GM12872 (cell line): ENCODE results near the gene GOLGA2.

Experiments
- TF ChIP-seq, protein P1 (sequence below): IDR thresholded peaks from 3 replicates; pipeline ENCODE4 v1.5.1; 2011; ENCODE audit warnings: low read depth, mild to moderate bottlenecking, low read length, moderate library complexity; ENCODE audit not compliant: insufficient read depth

GOLGA2 gene

DNA sequence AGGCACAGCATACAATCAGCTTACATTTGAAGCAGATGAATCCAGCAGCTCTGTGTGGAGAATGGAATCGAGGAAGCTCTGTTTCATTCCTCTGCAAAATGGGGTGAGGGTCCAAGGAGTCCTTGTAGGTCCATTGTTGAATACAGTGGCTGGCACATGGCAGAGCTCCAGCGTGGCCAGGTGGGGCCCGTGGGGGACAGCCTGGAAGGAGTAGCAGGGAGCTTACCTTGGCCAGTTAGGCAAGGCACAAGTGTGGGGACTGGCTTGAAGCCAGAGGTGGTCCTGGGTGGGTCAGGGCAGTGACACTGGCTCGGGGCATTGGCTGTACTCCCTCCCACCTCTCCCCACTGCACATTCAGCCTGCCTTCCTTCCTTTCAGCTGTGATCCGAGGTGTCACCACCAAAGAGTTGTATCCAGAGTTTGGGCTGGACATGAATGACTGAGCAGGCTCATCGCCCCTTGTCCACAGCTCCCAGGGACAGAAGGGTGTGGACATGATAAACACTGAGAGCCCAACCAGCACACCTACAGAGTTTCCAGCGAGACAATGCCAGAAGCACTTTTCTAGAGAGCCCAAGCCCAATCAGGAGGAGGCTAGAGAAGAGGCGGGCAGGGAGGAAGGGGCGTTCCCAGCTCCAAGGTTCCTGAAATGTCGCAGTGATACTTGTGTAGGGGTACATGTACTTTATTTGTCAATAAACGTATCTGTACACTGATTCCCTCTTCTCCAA, 12.6 kb upstream of the GOLGA2 start:
- TF ChIP-seq, protein P1, sequence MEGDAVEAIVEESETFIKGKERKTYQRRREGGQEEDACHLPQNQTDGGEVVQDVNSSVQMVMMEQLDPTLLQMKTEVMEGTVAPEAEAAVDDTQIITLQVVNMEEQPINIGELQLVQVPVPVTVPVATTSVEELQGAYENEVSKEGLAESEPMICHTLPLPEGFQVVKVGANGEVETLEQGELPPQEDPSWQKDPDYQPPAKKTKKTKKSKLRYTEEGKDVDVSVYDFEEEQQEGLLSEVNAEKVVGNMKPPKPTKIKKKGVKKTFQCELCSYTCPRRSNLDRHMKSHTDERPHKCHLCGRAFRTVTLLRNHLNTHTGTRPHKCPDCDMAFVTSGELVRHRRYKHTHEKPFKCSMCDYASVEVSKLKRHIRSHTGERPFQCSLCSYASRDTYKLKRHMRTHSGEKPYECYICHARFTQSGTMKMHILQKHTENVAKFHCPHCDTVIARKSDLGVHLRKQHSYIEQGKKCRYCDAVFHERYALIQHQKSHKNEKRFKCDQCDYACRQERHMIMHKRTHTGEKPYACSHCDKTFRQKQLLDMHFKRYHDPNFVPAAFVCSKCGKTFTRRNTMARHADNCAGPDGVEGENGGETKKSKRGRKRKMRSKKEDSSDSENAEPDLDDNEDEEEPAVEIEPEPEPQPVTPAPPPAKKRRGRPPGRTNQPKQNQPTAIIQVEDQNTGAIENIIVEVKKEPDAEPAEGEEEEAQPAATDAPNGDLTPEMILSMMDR = no peak

DNA sequence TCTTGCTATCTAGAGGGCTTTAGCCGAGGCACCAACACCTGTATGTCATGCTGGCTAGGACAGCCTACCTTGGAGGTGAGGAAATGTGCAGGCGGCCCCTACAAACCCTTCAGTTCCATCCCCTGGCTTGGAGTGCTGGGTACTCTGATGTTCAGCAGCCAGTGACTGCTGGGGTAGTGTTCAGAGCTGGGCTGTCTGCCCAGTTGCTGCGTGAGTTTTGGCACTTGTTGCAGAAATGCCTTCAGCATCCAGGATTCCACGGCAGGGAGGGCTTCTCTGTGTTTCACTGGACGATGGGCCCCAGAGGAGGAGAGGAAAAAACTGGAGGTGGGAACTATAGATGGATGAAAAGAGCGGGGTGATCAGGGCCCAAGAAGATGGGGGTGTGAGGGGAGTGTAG, 10.6 kb upstream of the GOLGA2 start:
- TF ChIP-seq, protein P1 = no peak

DNA sequence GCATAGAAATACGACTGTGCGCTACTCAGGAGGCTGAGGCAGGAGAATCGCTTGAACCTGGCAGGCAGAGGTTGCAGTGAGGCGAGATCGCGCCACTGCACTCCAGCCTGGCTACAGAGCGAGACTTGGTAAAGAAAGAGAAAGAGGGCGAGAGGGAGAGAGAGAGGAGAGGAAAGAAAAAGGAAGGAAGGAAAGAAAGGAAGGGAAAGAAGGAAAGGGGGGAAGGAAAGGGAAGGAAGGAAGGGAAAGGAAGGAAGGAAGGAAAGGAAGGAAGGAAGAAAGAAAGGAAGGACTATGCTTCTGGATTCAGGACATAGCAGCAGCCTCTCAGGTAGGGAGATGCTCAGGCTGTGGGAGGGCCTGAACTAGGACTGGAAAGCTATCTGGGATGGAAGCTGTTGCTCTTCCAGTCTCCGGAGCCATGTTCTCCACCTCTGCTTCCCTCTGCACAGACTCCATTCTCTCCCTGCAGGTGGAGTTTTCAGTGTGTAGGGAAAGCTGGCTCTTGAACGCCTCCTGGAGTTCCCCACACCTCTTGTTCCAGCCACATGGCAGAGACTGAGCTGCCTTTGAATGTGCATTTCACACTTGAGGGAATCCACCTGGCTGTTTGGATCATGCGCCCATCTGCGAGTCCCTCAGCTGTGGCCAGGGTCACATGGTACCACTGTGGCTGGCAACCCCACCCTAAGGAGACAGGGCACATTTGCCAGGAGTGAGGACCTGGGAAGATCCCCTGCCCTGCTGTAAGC, 9.4 kb upstream of the GOLGA2 start:
- TF ChIP-seq, protein P1 = no peak

DNA sequence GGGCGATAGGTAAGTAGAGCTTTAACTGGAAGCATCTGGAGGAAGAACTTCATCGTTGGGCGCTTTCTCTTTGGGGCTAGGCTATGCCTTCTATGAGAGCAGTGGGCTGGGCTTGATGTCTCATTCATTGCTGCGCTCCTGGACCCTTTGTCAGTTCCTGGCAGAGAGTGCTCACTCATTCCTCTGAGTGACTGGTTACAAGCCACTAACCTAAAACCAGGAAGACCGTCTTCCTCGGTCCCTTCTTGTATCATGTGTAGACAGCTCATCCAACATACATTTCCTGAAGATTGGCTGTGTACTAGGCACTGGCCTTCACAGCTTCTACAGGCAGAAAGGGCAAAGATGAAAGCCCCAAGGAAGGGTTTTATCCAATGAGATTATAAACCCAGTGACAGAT, 6.7 kb upstream of the GOLGA2 start:
- TF ChIP-seq, protein P1 = no peak

DNA sequence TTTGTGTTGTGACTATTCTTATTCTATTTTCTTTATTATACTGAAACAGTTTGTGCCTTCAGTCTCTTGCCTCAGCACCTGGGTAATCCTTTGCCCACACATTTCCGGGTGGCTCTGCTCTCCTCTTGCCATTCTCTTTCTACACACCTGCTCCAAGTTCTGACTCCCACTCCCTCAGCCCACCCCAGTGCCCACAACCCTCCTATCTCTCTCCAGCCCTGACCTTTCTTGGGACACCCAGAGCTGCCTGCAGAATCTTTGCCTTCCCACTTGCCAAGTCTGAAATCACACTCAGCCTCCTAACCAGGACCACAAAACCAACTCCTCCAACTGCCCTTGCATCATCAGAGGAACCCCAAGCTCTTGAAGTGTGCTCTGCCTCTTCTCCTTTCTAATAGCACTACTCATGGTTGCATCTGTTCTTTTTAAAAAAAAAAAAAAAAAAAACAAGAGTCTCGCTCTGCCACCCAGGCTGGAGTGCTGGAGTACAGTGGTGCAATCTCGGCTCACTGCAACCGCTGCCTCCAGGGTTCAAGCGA, 4.3 kb upstream of the GOLGA2 start:
- TF ChIP-seq, protein P1 = no peak

DNA sequence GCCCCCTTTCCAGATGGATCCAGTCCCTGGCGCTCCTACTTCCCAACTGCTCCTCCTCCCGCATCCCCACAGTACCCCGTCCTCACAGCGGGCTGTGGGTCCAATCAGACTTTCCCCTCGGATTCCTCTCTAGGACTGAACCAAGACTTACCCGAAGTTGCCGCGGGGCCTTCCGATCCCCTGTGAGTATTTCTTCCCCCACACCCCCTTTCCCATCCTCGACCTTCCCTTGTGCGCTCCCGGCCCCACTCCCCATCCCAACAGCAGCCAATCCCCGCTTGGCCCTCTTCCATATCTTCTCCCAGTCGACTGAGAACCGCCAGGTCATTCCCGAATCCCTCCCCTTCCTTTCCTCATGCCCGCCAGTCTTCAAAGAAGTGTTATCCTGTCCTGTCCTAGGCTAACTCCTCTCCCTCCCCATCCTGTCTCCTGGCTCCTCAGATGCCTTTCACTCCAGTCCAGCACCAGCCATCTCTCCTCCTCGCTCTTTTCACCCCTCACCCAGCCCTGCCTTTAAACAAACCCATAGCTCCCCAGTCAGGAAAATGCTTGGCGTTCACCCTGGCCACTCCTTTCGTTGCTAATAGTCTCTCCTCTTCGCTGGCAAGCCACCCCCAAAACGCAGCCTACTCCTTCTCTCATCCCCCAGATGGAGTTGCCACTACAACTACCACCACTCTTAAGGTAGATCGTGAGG, 915 bp upstream of the GOLGA2 start:
- TF ChIP-seq, protein P1 = no peak

DNA sequence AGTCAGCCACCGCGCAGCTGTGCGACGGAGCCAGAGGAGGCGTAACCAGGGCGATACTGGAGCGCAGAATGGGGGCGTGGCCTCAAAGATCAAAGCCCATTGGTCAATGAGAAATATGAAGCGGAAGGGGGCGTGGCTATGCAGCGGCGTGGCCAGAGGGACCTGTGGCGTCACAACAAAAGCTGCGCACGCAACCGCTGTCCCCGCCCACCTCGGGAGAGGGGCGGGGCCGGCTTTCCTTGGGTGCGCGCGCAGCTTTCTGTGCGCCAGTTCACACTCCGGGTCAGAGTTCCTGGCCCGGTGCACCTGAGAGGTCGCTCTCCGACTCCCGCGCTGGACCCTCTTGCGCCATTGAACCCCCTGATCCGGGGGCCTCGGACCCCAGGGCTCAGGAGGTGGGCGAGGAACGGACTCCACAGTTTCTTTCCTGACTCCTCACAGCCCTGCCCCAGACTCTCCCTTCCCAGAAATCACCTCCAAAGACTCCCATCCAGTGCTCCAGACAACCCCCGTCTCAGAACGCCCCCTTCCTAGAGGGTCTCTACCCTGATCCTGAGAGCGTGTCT, 284 bp upstream of the GOLGA2 start, which contains the start of gene SWI5:
Gene SWI5, plus strand, starts transcription at position 269 of the 566 bp plus-strand sequence.
- TF ChIP-seq, protein P1 = no peak
